NCI-H524 treated with DMSO at 0.1 percent for 48 hours (cell line): ENCODE results near the gene PXYLP1.

Source experiments
- DNase-seq: peaks from one replicate; lab custom pipeline; 2025; lab: John Stamatoyannopoulos, UW

PXYLP1 gene

GRCh38 chr3:141328286-141329166, 96.9 kb downstream of the PXYLP1 start:
- no peak for DNase-seq

GRCh38 chr3:141330235-141330634, 98.6 kb downstream of the PXYLP1 start:
- no peak for DNase-seq

GRCh38 chr3:141330718-141331376, 99.2 kb downstream of the PXYLP1 start:
- DNase-seq: no peak

- DNase-seq: no peak
These were observed 100.0 kb downstream of the PXYLP1 start for GRCh38 chr3:141331377-141332318.

- no peak for DNase-seq
These were observed 100.8 kb downstream of the PXYLP1 start for GRCh38 chr3:141332416-141332815.

- no peak for DNase-seq
These were observed 102.4 kb downstream of the PXYLP1 start for GRCh38 chr3:141333836-141334626.

GRCh38 chr3:141334627-141335250, 103.1 kb downstream of the PXYLP1 start:
- DNase-seq: no peak

GRCh38 chr3:141335531-141336061, 104.0 kb downstream of the PXYLP1 start:
- no peak for DNase-seq

- no peak for DNase-seq
These were observed 105.3 kb downstream of the PXYLP1 start for GRCh38 chr3:141336672-141337522.

- no peak for DNase-seq
These were observed 105.9 kb downstream of the PXYLP1 start for GRCh38 chr3:141337523-141337854.

GRCh38 chr3:141337991-141338390, 106.4 kb downstream of the PXYLP1 start:
- no peak for DNase-seq

GRCh38 chr3:141338881-141339280, 107.3 kb downstream of the PXYLP1 start:
- no peak for DNase-seq

- no peak for DNase-seq
These were observed 109.9 kb downstream of the PXYLP1 start for GRCh38 chr3:141341536-141341935.

GRCh38 chr3:141342386-141342785, 110.8 kb downstream of the PXYLP1 start:
- DNase-seq: no peak

GRCh38 chr3:141343077-141343476, 111.5 kb downstream of the PXYLP1 start:
- no peak for DNase-seq

GRCh38 chr3:141343865-141344271, 112.2 kb downstream of the PXYLP1 start:
- no peak for DNase-seq
